Subcutaneous adipose tissue (tissue), 4 donors: Measurements from ENCODE around the gene PLA2G1B. TPM values are rescaled to one million over a fixed set of nuclear protein-coding genes. Genes with fewer than 3 reads are reported as not detected.

Source experiments
- CTCF ChIP-seq: fragments of 450-650 bp; IDR thresholded peaks from one replicate; pipeline ENCODE4 v1.5.1; 2016; ENCODE audit warnings: low read depth, mild to moderate bottlenecking, control low read depth, antibody characterized with exemption, moderate library complexity
- total RNA-seq, 4 donors: library from RNA; depleted of rRNA; stranded (reverse); fragments of >200 nt; gene quantifications; one replicate each; pipeline ENCODE4 v1.1.0, GENCODE V29; 2016

The PLA2G1B gene
- total RNA-seq, 4 donors from 2014 or later: not detected

- TF ChIP-seq CTCF: no peak
Observed at GRCh38 chr12:120365675-120366340, 38.2 kb upstream of the PLA2G1B start.

- TF ChIP-seq CTCF: no peak
Observed at GRCh38 chr12:120364487-120364886, 36.9 kb upstream of the PLA2G1B start.

GRCh38 chr12:120363274-120363855, 35.8 kb upstream of the PLA2G1B start:
- no peak for TF ChIP-seq CTCF

GRCh38 chr12:120362516-120363273, 35.1 kb upstream of the PLA2G1B start:
- TF ChIP-seq CTCF: no peak

- no peak for TF ChIP-seq CTCF
Observed at GRCh38 chr12:120361506-120362208, 34.1 kb upstream of the PLA2G1B start.

- TF ChIP-seq CTCF: no peak
Observed at GRCh38 chr12:120359128-120359527, 31.5 kb upstream of the PLA2G1B start.
